ENCODE results near the gene HIPK4. TPM values are rescaled to one million over a fixed set of nuclear protein-coding genes. Genes with fewer than 3 reads are reported as not detected.

Gene HIPK4
- total and polyA plus RNA-seq, 2 experiments from 2014 or later: 0.19 to 0.43 TPM

DNA sequence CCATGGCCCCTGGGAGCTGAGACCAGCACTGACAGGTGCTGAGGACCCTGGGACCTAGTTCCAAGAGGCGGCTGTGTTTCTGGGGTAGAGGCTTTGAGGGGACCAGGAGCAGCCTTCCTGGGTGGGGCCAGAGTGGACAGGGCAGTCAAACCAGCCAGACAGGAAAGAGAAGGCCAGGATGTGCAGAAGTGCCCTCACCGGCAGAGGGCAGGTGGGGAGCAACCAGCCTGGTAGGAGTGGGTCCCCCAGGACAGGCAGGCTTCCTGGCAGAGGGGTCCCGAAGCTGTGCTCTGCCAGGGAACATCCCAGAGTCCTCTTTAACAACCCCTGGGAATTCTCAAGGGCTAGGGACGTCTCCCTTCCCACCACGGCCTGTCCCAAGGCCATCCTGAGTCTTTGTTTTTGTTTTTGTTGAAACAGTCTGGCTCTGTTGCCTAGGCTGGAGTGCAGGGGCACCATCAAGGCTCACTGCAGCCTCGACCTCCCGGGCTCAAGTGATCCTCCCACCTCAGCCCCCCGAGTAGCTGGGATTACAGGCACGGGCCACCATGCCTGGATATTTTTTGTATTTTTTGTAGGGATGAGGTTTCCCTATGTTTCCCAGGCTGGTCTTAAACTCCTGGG, 3.0 kb upstream of the HIPK4 start:
- H3K4me2 ChIP-seq (ENCODE audit: unreplicated experiment): no peak overlapping the region
- no peaks in the 10 kb centered on the region for H3K9me3 ChIP-seq (ENCODE audit: low read depth)
- no peaks in the 10 kb centered on the region for H4K20me1 ChIP-seq (ENCODE audit: insufficient read depth)
- no peaks in the 10 kb centered on the region for H3K9me2 ChIP-seq (ENCODE audit: insufficient read depth)
- H3K36me3 ChIP-seq (ENCODE audit: low read depth): no peaks in the 10 kb centered on the region
- in situ Hi-C loops (cut with MboI): no loop called here
- no peaks in the 10 kb centered on the region for H3K27me3 ChIP-seq (replicated peaks; ENCODE audit: insufficient read depth)
- H3K4me1 ChIP-seq (ENCODE audit: insufficient read depth): no peaks in the 10 kb centered on the region
- H3K4me3 ChIP-seq: no peak overlapping the region
- H2AFZ ChIP-seq: no peak overlapping the region
- H3K9ac ChIP-seq: no peak overlapping the region
- H3K27ac ChIP-seq: no peak overlapping the region
- WGBS, 2 experiments (ENCODE audit: low coverage in 1 of 2, low lambda C conversion rate in 2 of 2, missing lambda C conversion rate in 2 of 2): 59 to 62% methylated on average over 9 of the region's 9 CpGs
- H3F3A ChIP-seq (ENCODE audit: insufficient read depth): no peaks in the 10 kb centered on the region
- H3K79me2 ChIP-seq (ENCODE audit: insufficient read depth): no peaks in the 10 kb centered on the region
- TF ChIP-seq EZH2phosphoT487 (IDR thresholded peaks at IDR 0.05; ENCODE audit: insufficient read depth, low read depth) (no peak), EZH2 (IDR thresholded peaks at IDR 0.05; ENCODE audit: insufficient read depth, poor library complexity, severe bottlenecking) (no peak)
- DNase-seq: no peak

DNA sequence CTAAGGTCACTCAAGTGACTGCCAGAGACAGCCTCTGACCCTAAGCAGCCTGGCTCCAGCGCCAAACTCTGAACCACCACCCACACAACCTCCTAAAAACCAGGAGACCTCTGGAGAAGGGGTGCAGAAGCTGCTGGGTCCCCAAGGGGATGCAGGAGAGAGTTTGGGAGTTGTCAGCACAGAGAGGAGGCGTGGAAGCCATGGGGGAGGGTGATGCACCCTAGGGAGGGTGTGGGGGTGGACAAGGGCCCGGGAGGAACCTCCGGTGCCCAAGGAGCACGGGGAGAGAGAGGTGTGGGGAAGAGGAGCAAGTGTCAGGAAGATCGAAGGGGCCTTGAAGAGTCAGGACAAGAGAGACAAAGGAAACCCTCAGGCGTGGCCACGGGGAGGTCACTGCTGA, 2.1 kb upstream of the HIPK4 start:
- in situ Hi-C loops (cut with MboI): no loop called here
- 59 to 66% methylated on average over 6 to 8 of the region's 8 CpGs for WGBS, 2 experiments (ENCODE audit: low coverage in 1 of 2, low lambda C conversion rate in 2 of 2, missing lambda C conversion rate in 2 of 2)
- Histone ChIP-seq H3K36me3 (ENCODE audit: low read depth) (no peaks in the 10 kb centered on the region), H2AFZ (no peak overlapping the region), H3K79me2 (ENCODE audit: insufficient read depth) (no peaks in the 10 kb centered on the region), H3K9me2 (ENCODE audit: insufficient read depth) (no peaks in the 10 kb centered on the region), H3K4me2 (ENCODE audit: unreplicated experiment) (no peak overlapping the region), H3K4me1 (ENCODE audit: insufficient read depth) (no peaks in the 10 kb centered on the region), H3K27ac (no peak overlapping the region), H4K20me1 (ENCODE audit: insufficient read depth) (no peaks in the 10 kb centered on the region), H3K4me3 (no peak overlapping the region), H3K27me3 (replicated peaks; ENCODE audit: insufficient read depth) (no peaks in the 10 kb centered on the region), H3K9ac (no peak overlapping the region), H3K9me3 (ENCODE audit: low read depth) (no peaks in the 10 kb centered on the region), H3F3A (ENCODE audit: insufficient read depth) (no peaks in the 10 kb centered on the region)
- TF ChIP-seq EZH2phosphoT487 (IDR thresholded peaks at IDR 0.05; ENCODE audit: insufficient read depth, low read depth) (no peak), EZH2 (IDR thresholded peaks at IDR 0.05; ENCODE audit: insufficient read depth, poor library complexity, severe bottlenecking) (no peak)
- DNase-seq: no peak

DNA sequence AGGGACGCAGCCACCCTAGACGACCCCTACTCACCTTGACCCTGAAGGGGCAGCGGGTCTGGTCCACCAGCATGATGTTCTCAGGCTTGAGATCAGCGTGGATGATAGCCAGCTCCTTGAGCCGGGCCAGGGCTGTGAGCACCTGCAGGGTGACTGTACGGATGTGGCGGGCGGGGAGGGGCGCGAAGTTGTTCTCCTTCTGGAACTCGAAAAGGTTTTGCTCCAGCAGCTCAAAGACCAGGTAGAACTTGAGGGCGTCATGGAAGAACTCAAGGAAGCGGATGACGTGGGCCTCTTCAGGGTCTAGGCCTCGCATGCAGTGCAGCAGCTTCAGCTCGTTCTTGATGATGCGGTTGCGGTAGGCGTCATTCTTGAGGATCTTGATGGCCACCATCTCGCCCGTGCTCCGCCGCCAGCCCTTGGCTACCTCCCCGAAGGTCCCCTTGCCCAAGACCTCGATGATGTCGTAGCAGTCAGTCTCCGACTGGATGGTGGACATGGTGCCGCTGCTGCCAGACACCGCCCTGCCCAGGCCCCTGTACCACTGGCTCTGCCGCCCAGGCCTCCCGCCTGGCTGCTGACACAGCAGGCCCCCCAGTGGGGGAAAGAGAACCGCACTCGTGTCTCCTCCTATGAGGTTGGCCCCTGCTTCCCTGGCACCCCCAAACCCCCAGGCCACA, 437 bp downstream of the HIPK4 start:
- no peak for DNase-seq
- in situ Hi-C loops (cut with MboI): no loop called here

GRCh38 chr19:40388481-40388880, 1.5 kb downstream of the HIPK4 start:
- H3K79me2 ChIP-seq (ENCODE audit: insufficient read depth): no peaks in the 10 kb centered on the region
- no peak overlapping the region for H3K27ac ChIP-seq
- DNase-seq: no peak
- no peak overlapping the region for H3K4me3 ChIP-seq
- H3K4me2 ChIP-seq (ENCODE audit: unreplicated experiment): no peak overlapping the region
- H3K9ac ChIP-seq: no peak overlapping the region
- WGBS, 2 experiments (ENCODE audit: low coverage in 1 of 2, low lambda C conversion rate in 2 of 2, missing lambda C conversion rate in 2 of 2): 82 to 90% methylated on average over 3 of the region's 3 CpGs
- H3K9me2 ChIP-seq (ENCODE audit: insufficient read depth): no peaks in the 10 kb centered on the region
- no peaks in the 10 kb centered on the region for H4K20me1 ChIP-seq (ENCODE audit: insufficient read depth)
- no peak overlapping the region for H2AFZ ChIP-seq
- H3F3A ChIP-seq (ENCODE audit: insufficient read depth): no peaks in the 10 kb centered on the region
- in situ Hi-C loops (cut with MboI): no loop called here
- H3K27me3 ChIP-seq (replicated peaks; ENCODE audit: insufficient read depth): no peaks in the 10 kb centered on the region
- TF ChIP-seq EZH2phosphoT487 (IDR thresholded peaks at IDR 0.05; ENCODE audit: insufficient read depth, low read depth) (no peak), EZH2 (IDR thresholded peaks at IDR 0.05; ENCODE audit: insufficient read depth, poor library complexity, severe bottlenecking) (no peak)
- H3K9me3 ChIP-seq (ENCODE audit: low read depth): no peaks in the 10 kb centered on the region
- no peaks in the 10 kb centered on the region for H3K36me3 ChIP-seq (ENCODE audit: low read depth)
- no peaks in the 10 kb centered on the region for H3K4me1 ChIP-seq (ENCODE audit: insufficient read depth)

More for the DNA sequence above, 437 bp downstream of the HIPK4 start:
- Histone ChIP-seq H3K4me2 (ENCODE audit: unreplicated experiment) (no peak overlapping the region), H3F3A (ENCODE audit: insufficient read depth) (no peaks in the 10 kb centered on the region), H4K20me1 (ENCODE audit: insufficient read depth) (no peaks in the 10 kb centered on the region), H3K79me2 (ENCODE audit: insufficient read depth) (no peaks in the 10 kb centered on the region), H3K27ac (no peak overlapping the region), H3K9me3 (ENCODE audit: low read depth) (no peaks in the 10 kb centered on the region), H3K4me3 (no peak overlapping the region), H3K4me1 (ENCODE audit: insufficient read depth) (no peaks in the 10 kb centered on the region), H3K36me3 (ENCODE audit: low read depth) (no peaks in the 10 kb centered on the region), H3K27me3 (replicated peaks; ENCODE audit: insufficient read depth) (no peaks in the 10 kb centered on the region), H3K9me2 (ENCODE audit: insufficient read depth) (no peaks in the 10 kb centered on the region), H3K9ac (no peak overlapping the region), H2AFZ (no peak overlapping the region)
- TF ChIP-seq EZH2 (IDR thresholded peaks at IDR 0.05; ENCODE audit: insufficient read depth, poor library complexity, severe bottlenecking) (no peak), EZH2phosphoT487 (IDR thresholded peaks at IDR 0.05; ENCODE audit: insufficient read depth, low read depth) (no peak)
- 91 to 93% methylated on average over 29 to 33 of the region's 33 CpGs for WGBS, 2 experiments (ENCODE audit: low coverage in 1 of 2, low lambda C conversion rate in 2 of 2, missing lambda C conversion rate in 2 of 2)
